ENCODE measurements around the gene C1QTNF2.

The C1QTNF2 gene

DNA sequence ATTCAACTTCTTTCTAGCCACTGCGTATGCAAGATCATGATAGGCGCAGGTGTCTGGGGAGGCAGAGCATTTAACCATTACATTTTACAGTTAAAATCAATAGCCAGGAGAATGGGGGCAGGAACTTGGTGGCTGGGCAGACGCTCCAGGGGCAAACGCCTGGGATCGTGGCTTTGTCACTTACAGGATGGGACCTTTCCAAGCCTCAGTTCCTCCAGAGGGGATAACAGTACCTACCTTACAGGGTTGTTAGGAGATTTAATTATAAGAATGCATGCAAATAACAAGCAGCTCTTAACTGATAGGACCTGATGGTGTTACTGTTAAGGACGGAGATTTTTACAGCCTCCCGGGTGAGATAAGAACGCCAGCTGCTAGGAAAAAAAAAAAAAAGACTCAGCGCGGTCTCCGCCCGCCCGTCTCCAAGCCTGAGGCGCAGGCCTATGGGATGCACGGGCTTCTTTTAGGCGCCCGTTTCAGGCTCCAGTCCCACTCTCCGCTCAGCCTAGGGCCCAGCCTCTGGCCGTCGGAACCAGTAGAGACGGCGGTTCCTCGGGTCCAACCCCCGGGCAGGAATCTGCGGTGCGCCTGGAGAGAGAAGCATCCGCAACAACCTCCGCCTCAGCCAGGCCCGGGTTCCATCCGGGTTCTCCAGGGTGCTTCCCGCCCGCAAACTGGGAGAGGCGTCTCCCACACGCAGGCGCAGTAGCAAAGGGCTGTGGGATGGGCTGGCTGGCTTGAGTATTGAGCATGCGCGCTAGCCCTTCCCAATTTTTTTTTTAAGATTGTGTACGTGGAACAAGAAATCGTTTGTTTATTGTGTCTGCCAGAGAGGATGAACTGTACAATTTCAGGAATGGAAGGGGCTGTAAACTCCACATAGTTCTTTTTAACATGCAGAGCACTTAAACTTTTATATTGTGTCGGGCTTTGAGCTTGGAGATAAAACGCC lies 29.3 kb upstream of the C1QTNF2 start, which contains the start of gene FAM200C:
TSS of gene FAM200C (minus strand) at position 653 of the 952 bp plus-strand sequence. CDS start 4,564 bp downstream, outside the sequence.
- peak; percentile 96 for DNase-seq
- peak within 1 kb of the TSS; percentile 91 for H3K4me3 ChIP-seq (ENCODE audit: low read depth, low read length)
- H3K27me3 ChIP-seq = no peaks in the 10 kb centered on the region
- no peaks in the 10 kb centered on the region; the same call in 1 of the 2 replicates for H3K4me1 ChIP-seq
- TF ChIP-seq, protein P1, sequence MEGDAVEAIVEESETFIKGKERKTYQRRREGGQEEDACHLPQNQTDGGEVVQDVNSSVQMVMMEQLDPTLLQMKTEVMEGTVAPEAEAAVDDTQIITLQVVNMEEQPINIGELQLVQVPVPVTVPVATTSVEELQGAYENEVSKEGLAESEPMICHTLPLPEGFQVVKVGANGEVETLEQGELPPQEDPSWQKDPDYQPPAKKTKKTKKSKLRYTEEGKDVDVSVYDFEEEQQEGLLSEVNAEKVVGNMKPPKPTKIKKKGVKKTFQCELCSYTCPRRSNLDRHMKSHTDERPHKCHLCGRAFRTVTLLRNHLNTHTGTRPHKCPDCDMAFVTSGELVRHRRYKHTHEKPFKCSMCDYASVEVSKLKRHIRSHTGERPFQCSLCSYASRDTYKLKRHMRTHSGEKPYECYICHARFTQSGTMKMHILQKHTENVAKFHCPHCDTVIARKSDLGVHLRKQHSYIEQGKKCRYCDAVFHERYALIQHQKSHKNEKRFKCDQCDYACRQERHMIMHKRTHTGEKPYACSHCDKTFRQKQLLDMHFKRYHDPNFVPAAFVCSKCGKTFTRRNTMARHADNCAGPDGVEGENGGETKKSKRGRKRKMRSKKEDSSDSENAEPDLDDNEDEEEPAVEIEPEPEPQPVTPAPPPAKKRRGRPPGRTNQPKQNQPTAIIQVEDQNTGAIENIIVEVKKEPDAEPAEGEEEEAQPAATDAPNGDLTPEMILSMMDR (IDR thresholded peaks at IDR 0.05; ENCODE audit: low read depth, low read length) = no peak
- H3K36me3 ChIP-seq = peaks cover 3% of the 10 kb centered on the region
- no peaks in the 10 kb centered on the region for H3K9me3 ChIP-seq

DNA sequence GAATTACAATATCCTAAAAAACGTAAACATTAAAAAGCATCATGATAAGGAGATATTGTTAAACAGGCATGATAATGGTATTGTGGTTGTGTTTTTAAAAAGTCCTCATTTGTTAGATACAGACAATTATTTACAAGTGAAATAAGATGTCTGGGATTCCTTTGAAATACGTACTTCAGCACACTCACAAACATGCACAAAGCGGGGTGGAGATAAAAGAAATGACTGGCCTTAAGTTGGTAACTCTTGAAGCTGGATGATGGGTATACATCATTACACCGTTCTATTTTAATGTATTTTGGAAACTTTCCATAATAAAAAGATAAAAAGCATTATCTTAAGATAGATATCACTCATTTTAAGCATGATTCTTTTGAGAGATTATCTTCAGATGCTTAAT lies 28.4 kb upstream of the C1QTNF2 start:
- TF ChIP-seq, protein P1 (IDR thresholded peaks at IDR 0.05; ENCODE audit: low read depth, low read length) = no peak
- peak overlapping the region; percentile 91 for H3K4me3 ChIP-seq (ENCODE audit: low read depth, low read length)
- DNase-seq = no peak
- H3K9me3 ChIP-seq = no peaks in the 10 kb centered on the region
- no peaks in the 10 kb centered on the region; the same call in 1 of the 2 replicates for H3K4me1 ChIP-seq
- peaks cover 3% of the 10 kb centered on the region for H3K36me3 ChIP-seq
- no peaks in the 10 kb centered on the region for H3K27me3 ChIP-seq

DNA sequence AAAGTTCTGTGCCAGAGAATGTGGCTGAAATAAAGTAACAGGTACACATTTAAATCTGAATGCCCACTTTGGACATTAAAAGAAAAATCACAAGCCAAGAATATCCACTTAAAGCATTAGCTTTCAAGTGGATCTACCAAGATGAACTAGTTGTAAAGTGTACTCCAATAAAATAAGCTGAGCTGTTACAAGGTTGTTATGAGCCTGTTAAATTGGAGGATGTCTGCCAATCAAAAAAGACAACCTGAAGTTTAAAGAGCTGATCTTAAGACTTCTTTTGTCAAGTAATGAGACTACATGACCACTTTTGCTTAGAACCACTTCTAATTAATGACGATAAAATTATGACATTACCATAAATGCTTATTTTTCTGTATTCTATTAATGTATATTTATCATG lies 27.1 kb upstream of the C1QTNF2 start:
- Histone ChIP-seq H3K36me3 (peaks cover 3% of the 10 kb centered on the region), H3K9me3 (no peaks in the 10 kb centered on the region), H3K27me3 (no peaks in the 10 kb centered on the region), H3K4me1 (no peaks in the 10 kb centered on the region; the same call in 1 of the 2 replicates), H3K4me3 (ENCODE audit: low read depth, low read length) (no peak overlapping the region)
- no peak for DNase-seq
- TF ChIP-seq, protein P1 (IDR thresholded peaks at IDR 0.05; ENCODE audit: low read depth, low read length) = no peak

DNA sequence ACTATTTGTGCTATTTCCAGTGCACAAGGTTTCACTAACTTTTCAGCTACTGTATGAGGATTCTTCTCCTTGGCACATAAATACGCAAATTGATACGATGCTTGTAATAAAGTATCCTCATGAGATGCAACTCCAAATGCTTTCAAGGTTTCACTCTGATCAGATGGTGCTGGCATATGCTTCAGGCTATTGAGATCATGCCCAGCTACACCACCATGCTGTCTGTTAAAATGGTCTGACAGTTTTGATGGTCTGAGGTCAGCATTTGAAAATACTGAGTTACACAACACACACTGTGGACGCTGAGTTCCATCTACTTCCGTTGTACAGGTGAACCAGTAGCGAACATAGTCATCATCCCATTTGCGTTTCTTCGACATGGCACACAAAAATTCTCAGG lies 24.7 kb upstream of the C1QTNF2 start:
- TF ChIP-seq, protein P1 (IDR thresholded peaks at IDR 0.05; ENCODE audit: low read depth, low read length) = no peak
- Histone ChIP-seq H3K9me3 (no peaks in the 10 kb centered on the region), H3K4me1 (no peaks in the 10 kb centered on the region; the same call in 1 of the 2 replicates), H3K4me3 (ENCODE audit: low read depth, low read length) (no peak overlapping the region), H3K27me3 (no peaks in the 10 kb centered on the region), H3K36me3 (no peaks in the 10 kb centered on the region; the same call in 1 of the 2 replicates)
- DNase-seq = no peak

DNA sequence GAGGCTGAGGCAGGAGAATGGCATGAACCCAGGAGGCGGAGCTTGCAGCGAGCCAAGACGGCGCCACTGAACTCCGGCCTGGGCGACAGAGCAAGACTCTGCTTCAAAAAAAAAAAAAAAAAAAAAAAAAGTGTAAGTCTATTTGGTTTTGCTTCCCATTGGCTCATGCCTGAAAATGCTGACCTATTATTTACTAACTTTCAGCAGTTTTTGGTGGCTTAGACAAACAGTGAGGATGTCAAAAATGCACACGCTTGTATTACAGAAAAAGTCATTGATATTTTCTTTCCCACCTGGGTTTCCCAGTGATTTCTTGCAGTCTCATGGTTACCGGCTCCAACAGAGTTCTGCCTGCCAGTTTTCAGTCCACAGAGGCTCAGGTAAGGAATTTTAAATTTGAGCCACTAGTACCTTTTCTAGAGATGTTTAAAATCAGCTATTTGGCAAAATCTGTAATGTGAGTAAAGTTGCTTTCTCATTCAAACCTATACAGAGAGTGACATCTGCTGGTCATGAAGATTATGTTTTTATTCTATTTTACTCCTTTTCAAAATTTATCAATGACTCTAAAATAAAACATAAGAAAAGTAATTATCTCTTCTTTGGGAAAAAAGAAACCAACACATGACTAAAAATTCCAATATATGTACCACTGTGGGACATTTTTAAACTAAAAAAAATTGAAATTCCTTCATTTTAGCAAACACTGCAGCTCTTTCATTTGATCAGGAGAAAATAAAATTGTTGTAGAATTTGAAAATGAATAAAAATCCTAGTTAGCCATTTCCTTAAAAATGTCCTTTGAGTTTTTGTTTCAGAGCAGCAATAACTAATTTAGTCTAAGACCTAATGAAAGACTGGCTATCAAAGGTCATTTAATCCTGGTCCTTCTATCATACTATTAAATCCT lies 20.6 kb upstream of the C1QTNF2 start:
- DNase-seq = no peak
- TF ChIP-seq, protein P1 (IDR thresholded peaks at IDR 0.05; ENCODE audit: low read depth, low read length) = peak; percentile 54

More for the DNA sequence above, 20.6 kb upstream of the C1QTNF2 start:
- no peaks in the 10 kb centered on the region; the same call in 1 of the 2 replicates for H3K4me1 ChIP-seq
- H3K9me3 ChIP-seq = no peaks in the 10 kb centered on the region
- H3K36me3 ChIP-seq = no peaks in the 10 kb centered on the region
- no peaks in the 10 kb centered on the region for H3K27me3 ChIP-seq
- H3K4me3 ChIP-seq (ENCODE audit: low read depth, low read length) = no peak overlapping the region

All from BE2C (cell line).